HEK293 (cell line): ENCODE data around the gene HYAL4.

Source experiments
- CTCF ChIP-seq: fragments of 450-650 bp; formaldehyde crosslinking; IDR thresholded peaks from 2 replicates; pipeline ENCODE4 v1.5.1; 2016; ENCODE audit warnings: missing biosample characterization, missing genetic modification characterization
- ZNF274 ChIP-seq, 2 experiments: fragments of 200-500 bp in 1 of 2; fragments of 450-650 bp in 1 of 2; sonication (Bioruptor generic) in 1 of 2; formaldehyde crosslinking in 1 of 2; IDR thresholded peaks; 2 replicates each; pipeline versions ENCODE4 v1.5.1 to v1.6.1; 2014 to 2016; ENCODE audit warnings: borderline replicate concordance in 1 of 2, inconsistent platforms in 1 of 2, low read length in 1 of 2, missing biosample characterization in 1 of 2, missing genetic modification characterization in 1 of 2
- ZNF639 ChIP-seq: fragments of 450-650 bp; formaldehyde crosslinking; IDR thresholded peaks from 2 replicates; pipeline ENCODE4 v1.5.1; 2016; ENCODE audit warnings: missing biosample characterization, missing genetic modification characterization
- ZNF791 ChIP-seq: fragments of 450-650 bp; formaldehyde crosslinking; IDR thresholded peaks from 2 replicates; pipeline ENCODE4 v1.5.1; 2016; ENCODE audit warnings: missing biosample characterization, missing genetic modification characterization

GRCh38 chr7:123797673-123798531 is 47.1 kb upstream of the HYAL4 start:
- peak; percentile 60; the same call in 1 of the 2 replicates for TF ChIP-seq ZNF639
- no peak for TF ChIP-seq ZNF791 (tag by site-specific recombination)
- TF ChIP-seq CTCF (tag by site-specific recombination), result no peak
- no peak for TF ChIP-seq ZNF274 (IDR thresholded peaks at IDR 0.05; ENCODE audit: low read length)
- no peak for TF ChIP-seq ZNF274 (tag by site-specific recombination; IDR thresholded peaks at IDR 0.05; ENCODE audit: borderline replicate concordance)
